Activated T-cell treated with anti-CD3 and anti-CD28 coated beads, Interleukin-2, amount 50 U/mL, for 72 hours (primary cell): ENCODE data around the gene KLRF1. TPM values are rescaled to one million over a fixed set of nuclear protein-coding genes. Genes with fewer than 3 reads are reported as not detected.
"Not testable (repeated sequence)": the region's sequence is repeated elsewhere in the genome, so short reads cannot be mapped to it uniquely, and the experiment has no call there.

Experiments used
- ATAC-seq, 2 donors: fragments of 150-1000 bp; cut with Tn5 transposase; replicated peaks in 1 of 2; 2 replicates each; pipeline ENCODE4 v1.10.0; 2021; ENCODE audit warnings: moderate library complexity in 2 of 2, mild to moderate bottlenecking in 1 of 2
- DNase-seq, 2 donors: peaks; one replicate each; pipeline ENCODE4 v3.0.0; 2021 to 2022; ENCODE audit warnings: mixed read lengths in 1 of 2
- H3K27ac Mint-ChIP-seq: one replicate; pipeline ENCODE4 v1.8.0; 2022; ENCODE audit warnings: mild to moderate bottlenecking, moderate library complexity, mixed read lengths
- H3K27me3 Mint-ChIP-seq: one replicate; pipeline ENCODE4 v1.8.0; 2022; ENCODE audit warnings: low read depth, mixed read lengths
- H3K36me3 Mint-ChIP-seq, 2 donors: one replicate each; pipeline ENCODE4 v1.8.0; 2022; ENCODE audit warnings: mixed read lengths in 2 of 2, mild to moderate bottlenecking in 1 of 2; ENCODE audit not compliant: insufficient read depth in 2 of 2
- H3K4me1 Mint-ChIP-seq: one replicate; pipeline ENCODE4 v1.8.0; 2022; ENCODE audit warnings: low read depth, mixed read lengths
- H3K4me3 Mint-ChIP-seq, 2 donors: one replicate each; pipeline ENCODE4 v1.8.0; 2022; ENCODE audit warnings: mild to moderate bottlenecking in 2 of 2, mixed read lengths in 2 of 2, moderate library complexity in 2 of 2
- H3K9me3 Mint-ChIP-seq, 2 donors: one replicate each; pipeline ENCODE4 v1.8.0; 2022; ENCODE audit warnings: mixed read lengths in 2 of 2
- total RNA-seq, 2 donors: library from RNA; stranded (reverse); gene quantifications; one replicate each; pipeline ENCODE4 v1.2.3, GENCODE V29; 2022

Gene KLRF1
- total RNA-seq, 2 donors from 2014 or later = 0.29 to 0.72 TPM

GRCh38 chr12:9867531-9867930 lies 40.2 kb downstream of the KLRF1 start:
- H3K27ac Mint-ChIP-seq = peak overlapping the region; percentile 97
- ATAC-seq (no peak), DNase-seq (no peak)
- no peaks in the 10 kb centered on the region for H3K27me3 Mint-ChIP-seq
- H3K4me1 Mint-ChIP-seq = peaks cover 61% of the 10 kb centered on the region
- H3K9me3 Mint-ChIP-seq = peaks cover 1 to 7% of the 10 kb centered on the region in 2 donors
- H3K4me3 Mint-ChIP-seq = peak overlapping the region; percentile 82 to 95
- peaks cover 8 to 20% of the 10 kb centered on the region in 2 donors for H3K36me3 Mint-ChIP-seq

DNA sequence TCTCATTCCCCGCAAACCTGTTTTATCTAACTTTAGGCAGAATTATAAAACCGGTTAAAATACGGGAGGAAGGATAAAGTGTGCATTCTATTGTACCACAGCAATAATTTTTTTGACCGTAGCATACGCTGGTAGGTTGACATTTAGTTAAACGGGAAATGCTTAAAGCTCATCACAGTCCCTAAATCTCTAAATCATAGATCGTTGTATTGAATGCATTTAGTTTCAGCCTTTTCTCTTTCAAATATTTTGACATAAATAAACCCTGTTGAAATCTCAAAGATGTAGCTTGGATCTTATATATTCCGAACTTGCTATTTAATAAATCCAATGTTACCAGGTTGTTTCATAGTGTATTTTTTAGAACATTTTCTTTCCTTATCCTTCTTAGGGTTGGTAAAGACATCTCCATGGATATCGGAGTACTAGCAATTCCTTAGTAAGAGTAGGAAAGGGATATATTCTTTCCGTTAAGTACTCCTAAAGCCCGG lies 41.1 kb downstream of the KLRF1 start:
- peaks cover 52% of the 10 kb centered on the region for H3K4me1 Mint-ChIP-seq
- H3K27me3 Mint-ChIP-seq = no peaks in the 10 kb centered on the region

GRCh38 chr12:9868951-9869306 lies 41.6 kb downstream of the KLRF1 start:
- Mint-ChIP-seq H3K4me1 (peaks cover 47% of the 10 kb centered on the region), H3K27ac (peak overlapping the region; percentile 99), H3K27me3 (no peaks in the 10 kb centered on the region), H3K36me3 (peaks cover 2 to 8% of the 10 kb centered on the region in 2 donors), H3K4me3 (peak overlapping the region; percentile 89 to 99), H3K9me3 (peaks cover 0 to 3% of the 10 kb centered on the region in 2 donors)
- DNase-seq (no peak), ATAC-seq (no peak)

More for the DNA sequence above, 41.1 kb downstream of the KLRF1 start:
- DNase-seq (no peak), ATAC-seq (no peak)
- Mint-ChIP-seq H3K36me3 (peaks cover 2 to 13% of the 10 kb centered on the region in 2 donors), H3K27ac (peak overlapping the region; percentile 99), H3K9me3 (peaks cover 0 to 7% of the 10 kb centered on the region in 2 donors), H3K4me3 (peak overlapping the region; percentile 89 to 99)

DNA sequence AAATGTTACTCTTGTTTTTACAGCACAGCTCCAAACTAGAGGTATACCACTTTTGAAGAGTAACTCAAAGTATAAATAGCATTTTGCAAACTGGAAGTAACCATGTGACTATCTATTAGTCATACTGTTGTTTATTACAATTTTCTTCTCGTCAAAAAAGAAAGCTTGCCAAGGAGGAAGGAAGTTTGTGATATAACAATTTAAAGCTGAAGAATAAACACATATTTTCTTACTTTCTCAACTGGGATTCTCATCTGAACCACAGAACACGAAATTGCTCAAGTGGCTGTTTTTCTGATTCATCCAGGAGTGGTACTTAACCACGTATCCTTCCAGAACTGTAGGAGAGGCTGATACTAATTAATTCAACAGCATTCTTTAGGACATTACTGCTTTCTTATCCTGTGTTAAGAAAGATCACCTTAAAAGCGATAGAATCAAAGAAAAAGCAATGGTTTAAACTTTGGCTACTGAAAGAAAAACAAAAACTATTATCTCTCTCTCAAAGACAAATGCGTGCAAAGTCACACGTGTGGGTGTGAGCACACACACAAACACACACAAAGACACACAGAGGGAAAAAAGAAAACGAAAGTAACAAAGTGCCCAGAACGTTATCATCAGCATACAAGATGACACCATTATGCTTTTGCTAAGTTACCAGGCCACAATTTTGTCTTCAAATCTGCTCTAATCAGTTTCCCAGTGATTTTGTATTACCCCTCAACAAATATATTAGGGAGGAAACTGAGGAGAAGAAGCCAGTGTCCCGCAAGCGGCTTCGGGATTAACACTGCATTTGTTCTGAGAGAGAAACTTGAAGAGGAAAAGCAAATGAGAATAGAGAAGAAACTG lies 42.3 kb downstream of the KLRF1 start, which contains the start of gene CLEC2B:
Gene CLEC2B, minus strand, starts transcription at position 48 of the 855 bp plus-strand sequence.
- H3K27ac Mint-ChIP-seq = peak within 1 kb of the TSS; percentile 99
- DNase-seq = no peak
- H3K9me3 Mint-ChIP-seq = no peaks in the 10 kb centered on the region
- no peaks in the 10 kb centered on the region for H3K27me3 Mint-ChIP-seq
- H3K4me3 Mint-ChIP-seq = peak within 1 kb of the TSS; percentile 89 to 99
- H3K4me1 Mint-ChIP-seq = peaks cover 41% of the 10 kb centered on the region
- ATAC-seq = peak; percentile 73 to 78
- peaks cover 2 to 3% of the 10 kb centered on the region in 2 donors for H3K36me3 Mint-ChIP-seq

DNA sequence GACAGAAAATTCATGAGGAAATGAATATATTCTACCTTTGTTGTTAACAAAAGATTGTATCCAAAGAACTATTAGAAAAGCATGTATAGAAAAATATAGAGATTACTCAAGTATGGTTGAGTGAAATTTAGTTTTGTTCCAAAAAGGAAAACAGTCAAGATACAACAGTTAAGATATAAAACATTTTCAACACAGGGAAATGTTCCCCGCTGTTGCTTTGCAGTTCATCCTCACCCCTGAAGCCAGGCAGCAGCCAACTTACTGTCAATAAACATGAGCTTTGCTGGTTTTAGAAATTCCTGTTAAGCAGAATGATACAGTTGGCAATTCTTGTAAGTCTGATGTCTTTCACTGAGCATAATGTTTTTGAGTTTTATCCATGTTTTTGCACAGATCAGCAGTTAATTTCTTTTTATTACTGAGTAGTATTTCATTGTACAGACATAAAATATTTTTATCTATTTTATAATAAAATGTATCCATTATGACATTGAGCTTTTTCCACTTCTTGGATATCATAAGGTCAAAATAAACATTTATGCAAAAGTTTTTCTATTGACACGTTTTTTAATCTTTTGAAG lies 43.1 kb downstream of the KLRF1 start:
- no peak for DNase-seq
- ATAC-seq = no peak
- peaks cover 2 to 3% of the 10 kb centered on the region in 2 donors for H3K36me3 Mint-ChIP-seq

GRCh38 chr12:9872162-9872561 lies 44.9 kb downstream of the KLRF1 start:
- H3K36me3 Mint-ChIP-seq = no peaks in the 10 kb centered on the region
- peak in 1 of 2 donors; percentile 26 for ATAC-seq
- H3K4me3 Mint-ChIP-seq = no peak overlapping the region
- no peak overlapping the region for H3K27ac Mint-ChIP-seq
- peaks cover 20% of the 10 kb centered on the region for H3K4me1 Mint-ChIP-seq
- no peaks in the 10 kb centered on the region for H3K9me3 Mint-ChIP-seq
- no peaks in the 10 kb centered on the region for H3K27me3 Mint-ChIP-seq
- no peak for DNase-seq

More for the DNA sequence above, 43.1 kb downstream of the KLRF1 start:
- peaks cover 32% of the 10 kb centered on the region for H3K4me1 Mint-ChIP-seq
- peak overlapping the region; percentile 89 to 99 for H3K4me3 Mint-ChIP-seq
- H3K9me3 Mint-ChIP-seq = no peaks in the 10 kb centered on the region
- H3K27ac Mint-ChIP-seq = peak overlapping the region; percentile 99
- H3K27me3 Mint-ChIP-seq = no peaks in the 10 kb centered on the region

DNA sequence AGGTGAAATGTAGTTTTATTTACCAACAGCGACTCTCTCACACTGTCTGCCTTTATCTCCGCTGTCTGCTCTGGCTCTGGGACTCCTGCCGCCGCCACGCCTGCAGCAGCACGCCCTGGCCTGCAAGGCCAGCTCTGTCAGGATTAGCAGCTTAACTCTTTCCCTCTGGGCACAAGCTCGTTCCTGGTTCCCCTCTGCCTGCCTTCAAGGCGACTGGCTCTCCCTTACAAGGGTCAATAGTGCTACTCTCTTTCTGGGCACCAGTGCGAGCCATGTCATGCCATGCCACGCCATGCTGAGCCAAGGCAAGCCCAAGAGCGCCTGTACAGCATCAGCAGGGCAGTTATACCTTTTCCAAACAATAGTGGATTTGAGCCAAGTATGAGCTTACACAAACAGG lies 45.5 kb downstream of the KLRF1 start:
- H3K9me3 Mint-ChIP-seq = no peaks in the 10 kb centered on the region
- DNase-seq (no peak), ATAC-seq (no peak)
- peaks cover 20% of the 10 kb centered on the region for H3K4me1 Mint-ChIP-seq
- no peak overlapping the region for H3K27ac Mint-ChIP-seq
- no peaks in the 10 kb centered on the region for H3K27me3 Mint-ChIP-seq
- H3K4me3 Mint-ChIP-seq = no peak overlapping the region
- no peaks in the 10 kb centered on the region for H3K36me3 Mint-ChIP-seq

- H3K4me3 Mint-ChIP-seq, H3K4me1 Mint-ChIP-seq, H3K27ac Mint-ChIP-seq, ATAC-seq, DNase-seq, H3K36me3 Mint-ChIP-seq, H3K9me3 Mint-ChIP-seq, H3K27me3 Mint-ChIP-seq: not testable (repeated sequence)
Observed at GRCh38 chr12:9876120-9876519, 48.8 kb downstream of the KLRF1 start.

DNA sequence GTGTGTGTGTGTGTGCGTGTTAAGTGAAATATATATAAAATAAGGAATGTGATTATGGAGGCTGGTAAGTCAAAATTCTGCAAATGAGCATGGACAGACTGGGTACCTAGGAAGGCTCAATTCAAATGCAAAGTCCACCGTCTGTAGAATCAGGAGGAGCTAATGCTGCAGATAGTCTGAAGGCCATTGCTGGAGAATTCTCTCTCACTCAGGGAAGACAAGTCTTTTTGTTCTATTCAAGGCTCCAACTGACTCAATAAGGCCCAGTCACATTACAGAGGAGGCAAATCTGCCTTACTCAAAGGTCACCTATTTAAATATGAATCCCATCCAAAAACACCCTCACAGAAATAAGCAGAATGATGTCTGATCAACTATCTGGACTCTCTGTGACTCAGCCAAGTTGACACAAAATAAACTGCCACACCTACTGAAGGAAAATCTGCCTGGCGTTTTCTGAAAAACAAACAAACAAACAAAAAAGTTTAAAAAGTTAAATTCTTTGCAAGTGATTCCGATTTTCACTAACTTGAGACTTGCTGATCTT lies 53.3 kb downstream of the KLRF1 start:
- DNase-seq = no peak
- Mint-ChIP-seq H3K4me3 (no peak overlapping the region), H3K27me3 (no peaks in the 10 kb centered on the region), H3K9me3 (no peaks in the 10 kb centered on the region), H3K4me1 (no peaks in the 10 kb centered on the region), H3K27ac (no peak overlapping the region), H3K36me3 (no peaks in the 10 kb centered on the region)
- ATAC-seq = no peak

GRCh38 chr12:9881246-9881645 lies 54.0 kb downstream of the KLRF1 start, which contains the start of gene KLRF2:
Gene KLRF2, plus strand, starts transcription at chr12:9881489. Its CDS starts 107 bp downstream, at chr12:9881596.
- Mint-ChIP-seq H3K27me3 (no peaks in the 10 kb centered on the region), H3K36me3 (no peaks in the 10 kb centered on the region), H3K27ac (no peak within 1 kb of the TSS), H3K4me1 (no peaks in the 10 kb centered on the region), H3K4me3 (no peak within 1 kb of the TSS), H3K9me3 (no peaks in the 10 kb centered on the region)
- no peak for DNase-seq
- ATAC-seq = no peak

GRCh38 chr12:9881988-9882387 lies 54.7 kb downstream of the KLRF1 start:
- DNase-seq (no peak), ATAC-seq (no peak)
- Mint-ChIP-seq H3K27ac (no peak overlapping the region), H3K4me1 (no peaks in the 10 kb centered on the region), H3K36me3 (no peaks in the 10 kb centered on the region), H3K27me3 (no peaks in the 10 kb centered on the region), H3K9me3 (no peaks in the 10 kb centered on the region), H3K4me3 (no peak overlapping the region)

DNA sequence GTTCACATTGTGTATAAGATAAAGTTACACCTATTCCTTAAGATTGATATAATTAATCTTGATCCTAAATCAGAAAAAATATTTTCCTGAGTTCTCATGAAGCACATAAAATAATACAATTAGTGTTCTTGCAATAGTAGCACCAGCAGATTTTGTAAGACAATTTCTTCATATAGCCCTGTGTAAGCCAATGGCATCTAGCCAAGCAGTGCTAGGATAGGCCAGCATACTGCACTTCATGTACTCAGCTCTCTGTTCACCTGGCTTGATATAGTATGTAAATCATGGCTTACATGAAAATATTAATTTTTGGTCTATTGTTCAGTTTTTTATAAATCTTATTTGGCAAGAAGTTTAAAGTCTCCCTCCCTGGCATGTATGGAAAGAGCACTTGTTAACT lies 55.9 kb downstream of the KLRF1 start:
- Mint-ChIP-seq H3K27ac (no peak overlapping the region), H3K27me3 (no peaks in the 10 kb centered on the region), H3K4me1 (no peaks in the 10 kb centered on the region), H3K36me3 (no peaks in the 10 kb centered on the region), H3K4me3 (no peak overlapping the region), H3K9me3 (no peaks in the 10 kb centered on the region)
- DNase-seq = no peak
- ATAC-seq = no peak

DNA sequence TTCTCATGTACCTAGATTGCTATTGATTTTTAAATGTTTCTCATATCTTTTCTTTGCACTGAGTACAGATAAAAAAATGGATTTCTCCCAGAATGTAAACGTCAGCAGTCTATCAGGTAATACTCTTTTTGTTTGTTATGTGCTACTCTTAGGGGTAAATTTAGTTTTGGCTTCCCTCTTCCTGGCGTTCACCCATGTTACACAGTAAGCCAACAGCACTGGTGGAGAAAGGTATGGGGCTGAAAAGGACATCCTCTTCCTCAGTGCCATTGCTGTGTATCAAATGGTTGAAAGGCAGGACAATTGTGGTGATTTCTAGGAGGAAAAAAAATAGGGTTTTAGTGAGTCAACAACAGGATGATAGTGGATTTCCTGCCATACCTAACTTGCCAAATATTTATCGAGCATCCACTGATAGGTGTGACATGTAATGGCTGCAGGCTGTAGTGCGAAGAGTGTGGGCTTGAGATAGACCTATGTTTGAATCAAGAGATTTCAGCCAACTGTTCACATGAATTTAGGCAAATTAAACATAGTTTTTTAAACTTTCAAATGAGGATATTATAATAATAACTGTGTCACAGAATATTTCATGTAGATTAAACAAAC lies 61.5 kb downstream of the KLRF1 start:
- Mint-ChIP-seq H3K27me3 (no peaks in the 10 kb centered on the region), H3K27ac (no peak overlapping the region), H3K9me3 (no peaks in the 10 kb centered on the region), H3K4me1 (no peaks in the 10 kb centered on the region), H3K36me3 (no peaks in the 10 kb centered on the region), H3K4me3 (no peak overlapping the region)
- ATAC-seq (no peak), DNase-seq (no peak)
